Measurements from ENCODE around the gene UBXN11. TPM values are rescaled to one million over a fixed set of nuclear protein-coding genes. Genes with fewer than 3 reads are reported as not detected.

UBXN11 gene
- total RNA-seq, 4 donors from 2014 or later: 2.7 to 3.8 (median 3.4) TPM

- no peak for TF ChIP-seq POLR2A (IDR thresholded peaks at IDR 0.05)
- TF ChIP-seq, protein P1, sequence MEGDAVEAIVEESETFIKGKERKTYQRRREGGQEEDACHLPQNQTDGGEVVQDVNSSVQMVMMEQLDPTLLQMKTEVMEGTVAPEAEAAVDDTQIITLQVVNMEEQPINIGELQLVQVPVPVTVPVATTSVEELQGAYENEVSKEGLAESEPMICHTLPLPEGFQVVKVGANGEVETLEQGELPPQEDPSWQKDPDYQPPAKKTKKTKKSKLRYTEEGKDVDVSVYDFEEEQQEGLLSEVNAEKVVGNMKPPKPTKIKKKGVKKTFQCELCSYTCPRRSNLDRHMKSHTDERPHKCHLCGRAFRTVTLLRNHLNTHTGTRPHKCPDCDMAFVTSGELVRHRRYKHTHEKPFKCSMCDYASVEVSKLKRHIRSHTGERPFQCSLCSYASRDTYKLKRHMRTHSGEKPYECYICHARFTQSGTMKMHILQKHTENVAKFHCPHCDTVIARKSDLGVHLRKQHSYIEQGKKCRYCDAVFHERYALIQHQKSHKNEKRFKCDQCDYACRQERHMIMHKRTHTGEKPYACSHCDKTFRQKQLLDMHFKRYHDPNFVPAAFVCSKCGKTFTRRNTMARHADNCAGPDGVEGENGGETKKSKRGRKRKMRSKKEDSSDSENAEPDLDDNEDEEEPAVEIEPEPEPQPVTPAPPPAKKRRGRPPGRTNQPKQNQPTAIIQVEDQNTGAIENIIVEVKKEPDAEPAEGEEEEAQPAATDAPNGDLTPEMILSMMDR (IDR thresholded peaks at IDR 0.05 in 4 of 5, conservative IDR thresholded peaks at IDR 0.05 in 1 of 5): no peak
- H3K4me3 ChIP-seq: no peak overlapping the region
- intact Hi-C loops (cut with DNase I; ENCODE audit: low total_unique reads) (no loop called here), in situ Hi-C loops (cut with MboI; ENCODE audit: low sequenced_read_pairs in 4 of 4) (no loop called here)
- no peaks in the 10 kb centered on the region for H3K36me3 ChIP-seq
- H3K27me3 ChIP-seq: no peaks in the 10 kb centered on the region
- no peaks in the 10 kb centered on the region for H3K4me1 ChIP-seq
- no peak for ATAC-seq
- no peak for DNase-seq
- no peak overlapping the region for H3K27ac ChIP-seq
- no peaks in the 10 kb centered on the region for H3K9me3 ChIP-seq
Measured at GRCh38 chr1:26350343-26350700, 43.9 kb upstream of the UBXN11 start.

DNA sequence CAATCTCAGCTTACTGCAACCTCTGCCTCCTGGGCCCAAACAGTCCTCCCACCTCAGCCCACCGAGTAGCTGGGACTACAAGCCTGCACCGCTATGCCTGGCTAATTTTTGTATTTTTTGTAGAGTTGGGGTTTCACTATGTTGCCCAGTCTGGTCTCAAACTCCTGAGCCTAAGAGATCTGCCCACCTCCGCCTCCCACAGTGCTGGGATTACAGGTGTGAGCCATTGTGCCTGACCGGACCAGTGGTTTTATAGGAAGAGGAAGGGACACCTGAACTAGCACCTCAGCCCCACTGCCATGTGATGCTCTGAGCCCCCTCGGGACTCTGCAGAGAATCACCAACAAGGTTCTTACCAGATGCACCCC is 43.4 kb upstream of the UBXN11 start:
- TF ChIP-seq, protein P1 (IDR thresholded peaks at IDR 0.05 in 4 of 5, conservative IDR thresholded peaks at IDR 0.05 in 1 of 5): no peak
- no peak for TF ChIP-seq POLR2A (IDR thresholded peaks at IDR 0.05)
- H3K4me3 ChIP-seq: no peak overlapping the region
- DNase-seq: no peak

GRCh38 chr1:26349188-26349876 is 42.9 kb upstream of the UBXN11 start:
- H3K36me3 ChIP-seq: no peaks in the 10 kb centered on the region
- TF ChIP-seq, protein P1 (IDR thresholded peaks at IDR 0.05 in 4 of 5, conservative IDR thresholded peaks at IDR 0.05 in 1 of 5): no peak
- no peak for TF ChIP-seq POLR2A (IDR thresholded peaks at IDR 0.05)
- ATAC-seq: no peak

More for the DNA sequence above, 43.4 kb upstream of the UBXN11 start:
- in situ Hi-C loops (cut with MboI; ENCODE audit: low sequenced_read_pairs in 4 of 4): no loop called here
- intact Hi-C loops (cut with DNase I; ENCODE audit: low total_unique reads): no loop called here
- H3K27me3 ChIP-seq: no peaks in the 10 kb centered on the region
- no peak overlapping the region for H3K27ac ChIP-seq
- H3K4me1 ChIP-seq: no peaks in the 10 kb centered on the region
- ATAC-seq: no peak
- H3K9me3 ChIP-seq: no peaks in the 10 kb centered on the region
- H3K36me3 ChIP-seq: no peaks in the 10 kb centered on the region

GRCh38 chr1:26346274-26347033 is 40.0 kb upstream of the UBXN11 start:
- intact Hi-C loops (cut with DNase I; ENCODE audit: low total_unique reads) (no loop called here), in situ Hi-C loops (cut with MboI; ENCODE audit: low sequenced_read_pairs in 4 of 4) (no loop called here)
- ATAC-seq: no peak
- no peak overlapping the region for H3K4me3 ChIP-seq
- no peaks in the 10 kb centered on the region for H3K36me3 ChIP-seq
- no peaks in the 10 kb centered on the region for H3K27me3 ChIP-seq
- H3K27ac ChIP-seq: no peak overlapping the region
- no peak for DNase-seq
- no peak for TF ChIP-seq POLR2A (IDR thresholded peaks at IDR 0.05)
- TF ChIP-seq, protein P1 (IDR thresholded peaks at IDR 0.05 in 4 of 5, conservative IDR thresholded peaks at IDR 0.05 in 1 of 5): no peak
- H3K9me3 ChIP-seq: no peaks in the 10 kb centered on the region
- H3K4me1 ChIP-seq: no peaks in the 10 kb centered on the region

More at GRCh38 chr1:26349188-26349876, 42.9 kb upstream of the UBXN11 start:
- Histone ChIP-seq H3K4me1 (no peaks in the 10 kb centered on the region), H3K27me3 (no peaks in the 10 kb centered on the region), H3K27ac (no peak overlapping the region), H3K9me3 (no peaks in the 10 kb centered on the region), H3K4me3 (no peak overlapping the region)
- in situ Hi-C loops (cut with MboI; ENCODE audit: low sequenced_read_pairs in 4 of 4) (no loop called here), intact Hi-C loops (cut with DNase I; ENCODE audit: low total_unique reads) (no loop called here)
- no peak for DNase-seq
